ENCODE results near the gene GNA14. TPM values are rescaled to one million over a fixed set of nuclear protein-coding genes. Genes with fewer than 3 reads are reported as not detected.

Gene GNA14
- total RNA-seq, 1 donor: 0.72 TPM

DNA sequence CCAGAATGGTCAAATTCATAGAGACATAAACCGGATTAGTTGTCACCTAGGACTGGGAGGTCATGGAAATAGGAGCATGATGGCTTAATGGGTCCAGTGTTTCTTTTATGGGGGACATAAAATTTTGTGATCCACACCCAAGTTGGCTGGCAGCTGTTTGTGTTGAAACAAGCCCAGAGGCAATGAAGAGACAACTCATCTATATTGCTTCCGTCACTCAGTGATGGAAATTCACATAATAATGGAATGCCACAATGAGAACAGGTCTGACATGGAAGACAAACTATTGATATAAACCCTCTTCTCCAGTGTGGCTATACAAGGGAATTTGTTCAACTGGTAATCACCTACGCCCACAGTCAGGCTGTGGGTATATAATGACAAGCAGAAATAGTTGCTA, 173.2 kb downstream of the GNA14 start:
- no peaks in the 10 kb centered on the region for H4K20me1 ChIP-seq (ENCODE audit: insufficient read depth, low read length)
- H3K36me3 ChIP-seq (ENCODE audit: insufficient read depth, low read length): no peaks in the 10 kb centered on the region
- no peaks in the 10 kb centered on the region for H3K9me3 ChIP-seq (ENCODE audit: low read depth, low read length)
- no peak for TF ChIP-seq CTCF (IDR thresholded peaks at IDR 0.05; ENCODE audit: extremely low read depth, low read depth, low read length)
- H3K27me3 ChIP-seq (ENCODE audit: insufficient read depth, low read length): no peaks in the 10 kb centered on the region
- H3K4me3 ChIP-seq (ENCODE audit: insufficient read depth, low read length): no peak overlapping the region
- H3K79me2 ChIP-seq (ENCODE audit: insufficient read depth, low read length): no peaks in the 10 kb centered on the region
- peak overlapping the region; percentile 88 for H3K27ac ChIP-seq (ENCODE audit: low read depth, low read length)
- DNase-seq (ENCODE audit: insufficient read length, low spot score, missing footprints): no peak
- H2AFZ ChIP-seq (ENCODE audit: low read length): no peak overlapping the region
- no peak overlapping the region for H3K4me2 ChIP-seq (ENCODE audit: insufficient read depth, low read length)
- H3K4me1 ChIP-seq (ENCODE audit: insufficient read depth, low read length): peaks cover 32% of the 10 kb centered on the region

DNA sequence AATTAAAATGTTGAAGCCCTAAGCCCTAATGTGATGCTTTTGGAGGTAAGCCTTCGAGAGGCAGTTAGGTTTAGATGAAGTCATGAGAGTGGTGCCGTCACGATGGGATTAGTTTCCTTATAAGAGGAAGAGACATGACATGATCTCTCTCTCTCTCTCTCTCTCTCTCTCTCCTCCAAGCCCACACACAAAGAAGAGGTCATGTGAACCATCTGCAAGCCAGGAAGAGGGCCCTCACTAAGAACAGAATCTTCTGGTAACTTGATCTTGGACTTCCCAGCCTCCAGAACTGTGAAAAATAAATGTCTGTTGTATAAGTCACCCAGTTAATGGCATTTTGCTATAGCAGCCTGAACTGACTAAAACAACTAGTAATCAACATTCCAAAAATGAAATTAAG, 175.5 kb downstream of the GNA14 start:
- Histone ChIP-seq H3K27ac (ENCODE audit: low read depth, low read length) (no peak overlapping the region), H3K4me2 (ENCODE audit: insufficient read depth, low read length) (no peak overlapping the region), H3K79me2 (ENCODE audit: insufficient read depth, low read length) (no peaks in the 10 kb centered on the region), H3K27me3 (ENCODE audit: insufficient read depth, low read length) (no peaks in the 10 kb centered on the region), H2AFZ (ENCODE audit: low read length) (no peak overlapping the region), H3K36me3 (ENCODE audit: insufficient read depth, low read length) (no peaks in the 10 kb centered on the region), H3K4me3 (ENCODE audit: insufficient read depth, low read length) (no peak overlapping the region), H4K20me1 (ENCODE audit: insufficient read depth, low read length) (no peaks in the 10 kb centered on the region), H3K4me1 (ENCODE audit: insufficient read depth, low read length) (peaks cover 53% of the 10 kb centered on the region), H3K9me3 (ENCODE audit: low read depth, low read length) (no peaks in the 10 kb centered on the region)
- TF ChIP-seq CTCF (IDR thresholded peaks at IDR 0.05; ENCODE audit: extremely low read depth, low read depth, low read length): no peak
- no peak for DNase-seq (ENCODE audit: insufficient read length, low spot score, missing footprints)

- no peaks in the 10 kb centered on the region for H3K36me3 ChIP-seq (ENCODE audit: insufficient read depth, low read length)
- no peak for TF ChIP-seq CTCF (IDR thresholded peaks at IDR 0.05; ENCODE audit: extremely low read depth, low read depth, low read length)
- no peak overlapping the region for H3K27ac ChIP-seq (ENCODE audit: low read depth, low read length)
- DNase-seq (ENCODE audit: insufficient read length, low spot score, missing footprints): no peak
- H3K79me2 ChIP-seq (ENCODE audit: insufficient read depth, low read length): no peaks in the 10 kb centered on the region
- H2AFZ ChIP-seq (ENCODE audit: low read length): no peak overlapping the region
- H3K4me2 ChIP-seq (ENCODE audit: insufficient read depth, low read length): no peak overlapping the region
- no peaks in the 10 kb centered on the region for H4K20me1 ChIP-seq (ENCODE audit: insufficient read depth, low read length)
- H3K4me3 ChIP-seq (ENCODE audit: insufficient read depth, low read length): no peak overlapping the region
- H3K9me3 ChIP-seq (ENCODE audit: low read depth, low read length): no peaks in the 10 kb centered on the region
- H3K4me1 ChIP-seq (ENCODE audit: insufficient read depth, low read length): peaks cover 49% of the 10 kb centered on the region
- H3K27me3 ChIP-seq (ENCODE audit: insufficient read depth, low read length): no peaks in the 10 kb centered on the region
Observed at GRCh38 chr9:77471572-77471971, 176.6 kb downstream of the GNA14 start.

GRCh38 chr9:77469515-77470231, 178.4 kb downstream of the GNA14 start:
- Histone ChIP-seq H3K27me3 (ENCODE audit: insufficient read depth, low read length) (no peaks in the 10 kb centered on the region), H3K9me3 (ENCODE audit: low read depth, low read length) (no peaks in the 10 kb centered on the region), H2AFZ (ENCODE audit: low read length) (no peak overlapping the region), H3K4me2 (ENCODE audit: insufficient read depth, low read length) (peak overlapping the region; percentile 33), H3K79me2 (ENCODE audit: insufficient read depth, low read length) (no peaks in the 10 kb centered on the region), H3K27ac (ENCODE audit: low read depth, low read length) (peak overlapping the region; percentile 60), H3K36me3 (ENCODE audit: insufficient read depth, low read length) (no peaks in the 10 kb centered on the region), H3K4me1 (ENCODE audit: insufficient read depth, low read length) (peaks cover 33% of the 10 kb centered on the region), H4K20me1 (ENCODE audit: insufficient read depth, low read length) (no peaks in the 10 kb centered on the region), H3K4me3 (ENCODE audit: insufficient read depth, low read length) (no peak overlapping the region)
- no peak for TF ChIP-seq CTCF (IDR thresholded peaks at IDR 0.05; ENCODE audit: extremely low read depth, low read depth, low read length)
- DNase-seq (ENCODE audit: insufficient read length, low spot score, missing footprints): no peak

Data from osteoblast (primary cell).